ENCODE results near the gene AP4E1. TPM values are rescaled to one million over a fixed set of nuclear protein-coding genes. Genes with fewer than 3 reads are reported as not detected.

The AP4E1 gene
- total and polyA plus RNA-seq, 2 donors (not counting 3 experiments of a cell fraction or from before 2014, with no cell fraction given) = 1.6 to 9.8 TPM

- ChIA-PET CTCF (interaction anchor here (1.2 kb wide), 1 partner anchor 11 kb away, joined by 3 read pairs; no protein-coding TSS in a partner anchor), POLR2A (no interaction called here)
- Histone ChIP-seq H3K27ac (ENCODE audit: insufficient read depth, low read depth, low read length) (no peak overlapping the region), H3K4me2 (ENCODE audit: insufficient read depth, low read length) (no peak overlapping the region), H3K4me3 (replicated peaks in 1 of 3; ENCODE audit: insufficient read depth in 1 of 3, low read depth in 1 of 3, low read length in 3 of 3) (no peak overlapping the region), H3K79me2 (ENCODE audit: control insufficient read depth, insufficient read depth, low read length) (no peaks in the 10 kb centered on the region), H3K9me1 (replicated peaks; ENCODE audit: control insufficient read depth, extremely low read depth, insufficient read depth, low read length) (no peaks in the 10 kb centered on the region), H3K27me3 (ENCODE audit: control insufficient read depth in 2 of 2, insufficient read depth in 2 of 2, low read length in 2 of 2) (peaks cover 4 to 13% of the 10 kb centered on the region in 2 experiments), H2AFZ (ENCODE audit: low read depth, low read length) (no peak overlapping the region), H4K20me1 (replicated peaks; ENCODE audit: control insufficient read depth, extremely low read depth, insufficient read depth, low read length) (no peaks in the 10 kb centered on the region), H3K4me1 (ENCODE audit: control insufficient read depth, extremely low read depth, insufficient read depth, low read length) (no peaks in the 10 kb centered on the region), H3K9me3 (replicated peaks; ENCODE audit: control insufficient read depth, insufficient read depth, low read length) (no peaks in the 10 kb centered on the region), H3K9ac (replicated peaks; ENCODE audit: extremely low read depth, insufficient read depth, low read length) (no peak overlapping the region), H3K36me3 (ENCODE audit: control insufficient read depth in 2 of 2, extremely low read depth in 1 of 2, insufficient read depth in 2 of 2, low read length in 2 of 2) (no peaks in the 10 kb centered on the region)
- FAIRE-seq (no peak), DNase-seq (ENCODE audit: low read depth, low spot score) (no peak)
- BruUV-seq (replicated peaks) = no TSS peak
- intact Hi-C loops (cut with micrococcal nuclease) (no loop called here), dilution Hi-C loops (cut with MboI; ENCODE audit: extremely low pct_ligation_motif_present, low sequenced_read_pairs) (no loop called here)
- TF ChIP-seq, protein P1, sequence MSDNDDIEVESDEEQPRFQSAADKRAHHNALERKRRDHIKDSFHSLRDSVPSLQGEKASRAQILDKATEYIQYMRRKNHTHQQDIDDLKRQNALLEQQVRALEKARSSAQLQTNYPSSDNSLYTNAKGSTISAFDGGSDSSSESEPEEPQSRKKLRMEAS (IDR thresholded peaks at IDR 0.05; ENCODE audit: insufficient read depth, insufficient read length) = no peak
- TF ChIP-seq EZH2 (IDR thresholded peaks at IDR 0.05; ENCODE audit: borderline replicate concordance, low read depth, low read length, severe bottlenecking) (no peak), FOS (IDR thresholded peaks at IDR 0.05; ENCODE audit: borderline replicate concordance, insufficient read depth, low read length) (no peak), GATA2 (IDR thresholded peaks at IDR 0.05; ENCODE audit: insufficient read depth, insufficient read length, low read depth, low read length) (no peak), POLR2A (IDR thresholded peaks at IDR 0.05; ENCODE audit: low read depth, low read length) (no peak), MYC (IDR thresholded peaks at IDR 0.05; ENCODE audit: low read depth, low read length) (no peak), POLR2AphosphoS5 (IDR thresholded peaks at IDR 0.05; ENCODE audit: insufficient read depth, low read depth, low read length) (no peak), JUN (IDR thresholded peaks at IDR 0.05; ENCODE audit: borderline replicate concordance, insufficient read depth, insufficient read length, low read depth) (no peak)
- TF ChIP-seq, protein P2, sequence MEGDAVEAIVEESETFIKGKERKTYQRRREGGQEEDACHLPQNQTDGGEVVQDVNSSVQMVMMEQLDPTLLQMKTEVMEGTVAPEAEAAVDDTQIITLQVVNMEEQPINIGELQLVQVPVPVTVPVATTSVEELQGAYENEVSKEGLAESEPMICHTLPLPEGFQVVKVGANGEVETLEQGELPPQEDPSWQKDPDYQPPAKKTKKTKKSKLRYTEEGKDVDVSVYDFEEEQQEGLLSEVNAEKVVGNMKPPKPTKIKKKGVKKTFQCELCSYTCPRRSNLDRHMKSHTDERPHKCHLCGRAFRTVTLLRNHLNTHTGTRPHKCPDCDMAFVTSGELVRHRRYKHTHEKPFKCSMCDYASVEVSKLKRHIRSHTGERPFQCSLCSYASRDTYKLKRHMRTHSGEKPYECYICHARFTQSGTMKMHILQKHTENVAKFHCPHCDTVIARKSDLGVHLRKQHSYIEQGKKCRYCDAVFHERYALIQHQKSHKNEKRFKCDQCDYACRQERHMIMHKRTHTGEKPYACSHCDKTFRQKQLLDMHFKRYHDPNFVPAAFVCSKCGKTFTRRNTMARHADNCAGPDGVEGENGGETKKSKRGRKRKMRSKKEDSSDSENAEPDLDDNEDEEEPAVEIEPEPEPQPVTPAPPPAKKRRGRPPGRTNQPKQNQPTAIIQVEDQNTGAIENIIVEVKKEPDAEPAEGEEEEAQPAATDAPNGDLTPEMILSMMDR (IDR thresholded peaks at IDR 0.05; ENCODE audit: extremely low read depth in 1 of 2, insufficient read depth in 1 of 2, low read depth in 1 of 2, low read length in 2 of 2) = no peak
These were observed 45.9 kb upstream of the AP4E1 start for GRCh38 chr15:50862553-50862952.

Data from endothelial cell of umbilical vein (primary cell).